BLaER1 (cell line): ENCODE data around the gene NR2F1.

Experiments
- H3K27ac ChIP-seq: shearing (Covaris generic); formaldehyde crosslinking; 2 replicates; pipeline ENCODE4 v1.8.1; 2022
- H3K27me3 ChIP-seq: shearing (Covaris generic); formaldehyde crosslinking; 2 replicates; pipeline ENCODE4 v1.8.1; 2022
- H3K36me3 ChIP-seq: shearing (Covaris generic); formaldehyde crosslinking; 2 replicates; pipeline ENCODE4 v1.8.1; 2022
- H3K4me1 ChIP-seq: shearing (Covaris generic); formaldehyde crosslinking; 2 replicates; pipeline ENCODE4 v1.8.1; 2022
- H3K4me2 ChIP-seq: shearing (Covaris generic); formaldehyde crosslinking; 2 replicates; pipeline ENCODE4 v1.8.1; 2022
- H3K4me3 ChIP-seq: shearing (Covaris generic); formaldehyde crosslinking; 2 replicates; pipeline ENCODE4 v1.8.1; 2022
- H3K9ac ChIP-seq: shearing (Covaris generic); formaldehyde crosslinking; 2 replicates; pipeline ENCODE4 v1.8.1; 2022
- H3K9me3 ChIP-seq: shearing (Covaris generic); formaldehyde crosslinking; 2 replicates; pipeline ENCODE4 v1.8.1; 2022
- H4K20me1 ChIP-seq: shearing (Covaris generic); formaldehyde crosslinking; 2 replicates; pipeline ENCODE4 v1.8.1; 2022
- Cebpa-rat ChIP-seq: shearing (Covaris generic); IDR thresholded peaks from 2 replicates; pipeline ENCODE4 v1.8.1; 2022

The NR2F1 gene

DNA sequence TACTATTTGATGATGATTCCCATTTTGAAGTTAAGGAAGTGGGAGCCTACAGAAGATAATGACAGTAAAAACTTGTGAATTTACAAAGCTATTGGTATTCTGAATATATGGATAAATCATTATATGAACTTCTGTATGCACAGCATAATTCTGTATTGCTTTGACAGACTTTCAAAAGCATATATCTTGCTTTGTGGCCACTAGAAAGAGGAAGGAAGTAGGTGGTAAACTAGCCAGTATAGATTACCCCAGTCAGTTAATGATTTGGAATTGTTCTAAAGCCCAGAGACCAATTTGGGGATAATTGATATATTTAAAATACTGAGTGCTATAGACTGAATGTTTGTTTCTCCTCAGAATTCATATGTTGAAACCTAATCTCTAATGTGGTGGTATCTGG lies 53.0 kb downstream of the NR2F1 start:
- no peak overlapping the region for H3K4me2 ChIP-seq
- no peaks in the 10 kb centered on the region for H3K4me1 ChIP-seq
- H3K9ac ChIP-seq = no peak overlapping the region
- no peaks in the 10 kb centered on the region for H3K27me3 ChIP-seq
- no peak overlapping the region for H3K4me3 ChIP-seq
- no peaks in the 10 kb centered on the region for H3K36me3 ChIP-seq
- TF ChIP-seq Cebpa-rat = no peak
- no peaks in the 10 kb centered on the region for H4K20me1 ChIP-seq
- H3K9me3 ChIP-seq = no peaks in the 10 kb centered on the region
- H3K27ac ChIP-seq = no peak overlapping the region

- TF ChIP-seq Cebpa-rat = no peak
These were observed 53.8 kb downstream of the NR2F1 start for GRCh38 chr5:93636837-93637236.

DNA sequence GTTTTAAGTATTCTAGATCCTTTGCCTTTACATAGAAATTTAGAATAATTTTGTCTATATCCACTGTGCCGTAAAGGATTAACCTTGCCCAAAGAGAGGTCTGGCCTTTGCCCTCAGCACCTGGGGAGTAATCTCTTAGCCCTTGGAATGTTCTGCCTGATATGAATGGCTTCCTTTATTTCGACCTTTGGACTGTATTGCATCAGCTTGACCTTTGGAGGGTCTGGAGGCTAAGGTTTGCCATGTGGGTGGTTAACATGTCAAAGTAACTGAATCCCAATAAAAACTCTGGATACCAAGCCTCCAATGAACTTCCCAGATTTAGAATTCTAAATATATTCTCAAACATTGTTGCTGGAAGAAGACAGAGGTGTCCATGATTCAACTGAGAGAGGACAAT lies 54.7 kb downstream of the NR2F1 start:
- Histone ChIP-seq H3K27ac (no peak overlapping the region), H3K36me3 (no peaks in the 10 kb centered on the region), H3K27me3 (no peaks in the 10 kb centered on the region)

More at GRCh38 chr5:93636837-93637236, 53.8 kb downstream of the NR2F1 start:
- Histone ChIP-seq H3K9me3 (no peaks in the 10 kb centered on the region), H3K4me1 (no peaks in the 10 kb centered on the region), H3K9ac (no peak overlapping the region), H3K4me3 (no peak overlapping the region), H3K36me3 (no peaks in the 10 kb centered on the region), H3K27ac (no peak overlapping the region), H4K20me1 (no peaks in the 10 kb centered on the region), H3K4me2 (no peak overlapping the region), H3K27me3 (no peaks in the 10 kb centered on the region)

DNA sequence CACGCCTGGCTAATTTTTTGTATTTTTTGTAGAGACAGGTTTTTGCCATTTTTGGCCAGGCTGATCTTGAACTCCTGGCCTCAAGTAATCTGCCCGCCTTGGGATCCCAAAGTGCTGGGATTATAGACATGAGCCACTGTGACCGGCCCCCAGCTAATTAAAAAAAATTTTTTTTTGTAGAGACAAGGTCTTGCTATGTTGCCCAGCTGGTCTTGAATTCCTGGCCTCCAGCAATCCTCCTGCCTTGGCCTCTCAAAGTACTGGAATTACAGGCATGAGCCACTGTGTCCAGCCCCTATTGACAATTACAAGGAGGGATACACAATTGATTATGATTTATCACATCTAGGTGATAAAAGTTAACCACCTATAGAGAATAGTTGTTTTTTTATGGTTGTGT lies 59.5 kb downstream of the NR2F1 start:
- TF ChIP-seq Cebpa-rat = no peak
- Histone ChIP-seq H3K27me3 (no peaks in the 10 kb centered on the region), H3K4me3 (no peak overlapping the region), H3K9ac (no peak overlapping the region), H3K27ac (no peak overlapping the region), H3K4me1 (no peaks in the 10 kb centered on the region), H4K20me1 (no peaks in the 10 kb centered on the region), H3K4me2 (no peak overlapping the region), H3K9me3 (no peaks in the 10 kb centered on the region), H3K36me3 (no peaks in the 10 kb centered on the region)

More for the DNA sequence above, 54.7 kb downstream of the NR2F1 start:
- Histone ChIP-seq H3K4me1 (no peaks in the 10 kb centered on the region), H3K4me2 (no peak overlapping the region), H4K20me1 (no peaks in the 10 kb centered on the region), H3K9ac (no peak overlapping the region), H3K4me3 (no peak overlapping the region), H3K9me3 (no peaks in the 10 kb centered on the region)
- TF ChIP-seq Cebpa-rat = no peak
